ENCODE results near the gene UFM1. TPM values are rescaled to one million over a fixed set of nuclear protein-coding genes. Genes with fewer than 3 reads are reported as not detected.

Gene UFM1
- total and polyA plus RNA-seq, 8 donors, result 58.5 to 94.4 (median 80.2) TPM

DNA sequence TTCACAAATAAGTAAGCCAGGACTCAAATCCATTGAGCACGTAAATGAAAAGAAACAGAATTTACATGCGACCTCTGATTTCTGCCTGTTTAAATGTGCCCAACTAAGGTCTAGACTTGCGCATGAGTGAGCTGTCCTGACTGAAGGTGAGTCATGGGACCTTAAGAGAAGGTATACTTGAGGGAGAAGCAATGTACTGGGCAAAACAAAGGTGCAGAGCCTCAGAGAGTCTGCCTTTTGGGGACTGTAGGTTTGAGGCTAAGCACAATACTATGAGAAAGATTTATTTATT lies 45.8 kb downstream of the UFM1 start:
- no peaks in the 10 kb centered on the region for H3K27me3 ChIP-seq
- no peak overlapping the region for H3K4me3 ChIP-seq
- no peaks in the 10 kb centered on the region for H3K36me3 ChIP-seq
- intact Hi-C loops (cut with DNase I), result no loop called here
- TF ChIP-seq, protein P1, sequence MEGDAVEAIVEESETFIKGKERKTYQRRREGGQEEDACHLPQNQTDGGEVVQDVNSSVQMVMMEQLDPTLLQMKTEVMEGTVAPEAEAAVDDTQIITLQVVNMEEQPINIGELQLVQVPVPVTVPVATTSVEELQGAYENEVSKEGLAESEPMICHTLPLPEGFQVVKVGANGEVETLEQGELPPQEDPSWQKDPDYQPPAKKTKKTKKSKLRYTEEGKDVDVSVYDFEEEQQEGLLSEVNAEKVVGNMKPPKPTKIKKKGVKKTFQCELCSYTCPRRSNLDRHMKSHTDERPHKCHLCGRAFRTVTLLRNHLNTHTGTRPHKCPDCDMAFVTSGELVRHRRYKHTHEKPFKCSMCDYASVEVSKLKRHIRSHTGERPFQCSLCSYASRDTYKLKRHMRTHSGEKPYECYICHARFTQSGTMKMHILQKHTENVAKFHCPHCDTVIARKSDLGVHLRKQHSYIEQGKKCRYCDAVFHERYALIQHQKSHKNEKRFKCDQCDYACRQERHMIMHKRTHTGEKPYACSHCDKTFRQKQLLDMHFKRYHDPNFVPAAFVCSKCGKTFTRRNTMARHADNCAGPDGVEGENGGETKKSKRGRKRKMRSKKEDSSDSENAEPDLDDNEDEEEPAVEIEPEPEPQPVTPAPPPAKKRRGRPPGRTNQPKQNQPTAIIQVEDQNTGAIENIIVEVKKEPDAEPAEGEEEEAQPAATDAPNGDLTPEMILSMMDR (IDR thresholded peaks at IDR 0.05), result no peak
- no peak for DNase-seq
- H3K27ac ChIP-seq, result no peak overlapping the region
- no peak for ATAC-seq
- H3K4me1 ChIP-seq, result no peaks in the 10 kb centered on the region
- H3K9me3 ChIP-seq, result no peaks in the 10 kb centered on the region

DNA sequence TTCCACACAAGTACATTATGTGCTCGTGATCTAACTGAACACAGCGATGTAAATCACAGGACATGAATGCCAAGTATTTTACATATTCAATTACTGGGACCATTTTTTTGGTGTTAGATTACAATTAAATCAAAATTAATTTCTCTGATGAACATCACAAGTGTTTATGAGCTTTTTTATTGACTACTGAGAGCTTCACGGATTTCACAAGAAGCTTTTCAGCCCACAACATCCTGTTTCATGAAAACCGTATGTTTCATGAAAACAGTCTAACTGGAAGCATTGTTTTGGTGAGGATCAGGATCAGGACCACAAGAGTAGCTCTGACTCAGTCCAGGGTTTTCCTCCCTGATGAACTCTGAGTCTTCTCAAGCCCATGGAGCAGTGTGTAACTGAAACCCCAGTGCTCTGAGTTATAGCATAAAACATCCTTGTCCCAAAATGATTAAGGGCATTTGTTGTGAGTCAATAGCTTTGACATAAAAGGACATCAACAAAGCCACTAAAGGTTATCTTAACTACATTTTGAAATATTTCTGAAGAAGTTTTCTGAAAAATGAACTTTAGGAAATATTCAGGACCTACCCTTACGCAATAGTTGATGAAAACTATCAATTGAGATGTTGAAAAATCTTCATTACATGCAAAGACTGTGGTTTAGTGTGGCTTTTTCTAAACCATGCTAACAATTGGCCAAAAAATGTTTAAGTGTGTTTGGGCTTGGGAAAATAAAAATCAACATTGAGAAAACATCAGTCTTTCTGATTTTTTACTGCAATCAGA lies 49.3 kb downstream of the UFM1 start:
- Histone ChIP-seq H3K27me3 (no peaks in the 10 kb centered on the region), H3K4me1 (no peaks in the 10 kb centered on the region), H3K36me3 (no peaks in the 10 kb centered on the region), H3K4me3 (no peak overlapping the region), H3K27ac (peak overlapping the region in 1 of 2 donors; percentile 30), H3K9me3 (no peaks in the 10 kb centered on the region)
- DNase-seq (peak in 2 of 4 donors; percentile 17 to 20), ATAC-seq (peak; percentile 33)
- intact Hi-C loops (cut with DNase I), result no loop called here
- TF ChIP-seq, protein P1 (IDR thresholded peaks at IDR 0.05), result no peak

DNA sequence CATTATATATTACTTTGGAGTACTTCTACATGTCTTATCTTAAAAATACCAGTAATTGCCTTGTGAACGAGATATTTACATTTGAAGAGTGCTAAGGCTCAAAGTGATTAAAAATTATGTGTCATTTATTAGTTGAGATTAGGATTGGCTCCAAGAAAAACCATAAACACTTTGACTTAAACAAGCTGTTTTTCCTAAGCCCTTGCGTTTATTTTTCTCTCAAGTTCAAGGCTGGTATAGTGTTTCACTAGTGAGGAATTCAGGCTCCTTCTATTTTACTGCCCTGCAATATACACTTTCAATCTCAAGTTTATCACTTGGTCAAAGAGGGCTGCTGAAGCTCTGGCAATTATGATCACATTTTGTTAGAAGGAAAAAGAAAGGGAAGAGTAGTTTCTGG lies 49.9 kb downstream of the UFM1 start:
- DNase-seq (peak in 2 of 4 donors; percentile 39 to 44), ATAC-seq (no peak)
- Histone ChIP-seq H3K27me3 (no peaks in the 10 kb centered on the region), H3K4me3 (no peak overlapping the region), H3K27ac (no peak overlapping the region), H3K36me3 (no peaks in the 10 kb centered on the region), H3K4me1 (no peaks in the 10 kb centered on the region), H3K9me3 (no peaks in the 10 kb centered on the region)
- TF ChIP-seq, protein P1 (IDR thresholded peaks at IDR 0.05), result no peak
- intact Hi-C loops (cut with DNase I), result no loop called here

DNA sequence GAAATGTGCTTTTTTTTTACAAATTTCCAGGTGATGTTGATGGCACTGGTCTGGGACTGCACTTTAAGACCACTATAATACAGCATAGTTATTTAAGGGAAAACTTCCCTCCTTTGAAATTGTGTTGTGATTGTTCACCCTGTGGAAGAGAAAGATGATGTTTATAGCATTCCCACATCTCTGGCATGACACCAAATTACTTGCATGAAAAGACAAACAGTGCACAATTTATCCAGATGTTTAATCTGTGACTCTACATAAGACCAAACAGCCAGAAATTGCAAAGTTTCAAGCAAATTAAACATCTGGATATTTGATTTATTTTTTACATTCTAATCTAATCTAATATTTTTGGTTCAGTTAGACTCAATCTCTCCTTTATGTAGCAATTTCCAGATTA lies 51.6 kb downstream of the UFM1 start:
- no peaks in the 10 kb centered on the region for H3K27me3 ChIP-seq
- intact Hi-C loops (cut with DNase I), result no loop called here
- DNase-seq, result no peak
- TF ChIP-seq, protein P1 (IDR thresholded peaks at IDR 0.05), result no peak
- H3K9me3 ChIP-seq, result no peaks in the 10 kb centered on the region
- no peak for ATAC-seq
- H3K36me3 ChIP-seq, result no peaks in the 10 kb centered on the region
- no peaks in the 10 kb centered on the region for H3K4me1 ChIP-seq
- no peak overlapping the region for H3K27ac ChIP-seq
- H3K4me3 ChIP-seq, result no peak overlapping the region

DNA sequence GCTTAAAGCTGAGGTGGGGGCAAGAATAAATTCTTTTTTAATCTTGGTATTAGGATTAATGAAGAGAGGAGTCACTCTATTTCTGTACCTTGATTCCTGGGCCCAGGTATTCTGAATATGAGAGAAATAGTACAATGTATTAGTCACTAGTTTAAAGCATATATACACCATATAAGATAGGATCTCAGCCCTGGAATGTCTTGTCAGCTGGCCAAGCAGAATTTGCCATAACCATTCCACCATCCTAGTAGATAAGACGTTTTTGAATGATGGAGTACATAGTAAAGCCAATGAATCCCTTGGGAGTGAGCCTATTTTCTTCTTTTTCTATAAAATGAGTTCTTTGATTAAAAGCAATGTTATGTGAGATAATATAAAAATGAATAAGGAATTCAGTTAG lies 55.6 kb downstream of the UFM1 start:
- intact Hi-C loops (cut with DNase I), result no loop called here
- H3K36me3 ChIP-seq, result no peaks in the 10 kb centered on the region
- no peaks in the 10 kb centered on the region for H3K27me3 ChIP-seq
- H3K9me3 ChIP-seq, result no peaks in the 10 kb centered on the region
- H3K4me3 ChIP-seq, result no peak overlapping the region
- DNase-seq (no peak), ATAC-seq (no peak)
- no peaks in the 10 kb centered on the region for H3K4me1 ChIP-seq
- TF ChIP-seq, protein P1 (IDR thresholded peaks at IDR 0.05), result no peak
- no peak overlapping the region for H3K27ac ChIP-seq
